ENCODE results near the gene AOX1.

- TF ChIP-seq CTCF (IDR thresholded peaks at IDR 0.05; ENCODE audit: low read depth, low read length, missing input control) (no peak), ATF3 (IDR thresholded peaks at IDR 0.05) (no peak), MAX (IDR thresholded peaks at IDR 0.05) (no peak), GABPA (IDR thresholded peaks at IDR 0.05 in 1 of 2, conservative IDR thresholded peaks at IDR 0.05 in 1 of 2) (no peak), YY1 (IDR thresholded peaks at IDR 0.05) (no peak), SP1 (IDR thresholded peaks at IDR 0.05) (no peak), RAD21 (IDR thresholded peaks at IDR 0.05) (no peak), TAF1 (conservative IDR thresholded peaks at IDR 0.05) (no peak)
These were observed 93.3 kb downstream of the AOX1 start for GRCh38 chr2:200679127-200679526.

Measured in liver (tissue), 3 donors.